Effector memory CD4-positive, alpha-beta T cell (primary cell): ENCODE data around the gene ZNRF2.
"Not testable (repeated sequence)": the region's sequence is repeated elsewhere in the genome, so short reads cannot be mapped to it uniquely, and the experiment has no call there.

ENCODE experiments used
- DNase-seq, 3 donors: peaks; one replicate each; pipeline ENCODE4 v3.0.0-alpha.2; 2020
- H3K27ac ChIP-seq: 2 replicates; pipeline ENCODE4 v1.7.0; 2013; ENCODE audit warnings: mild to moderate bottlenecking, low read length, moderate library complexity; ENCODE audit not compliant: insufficient read depth, poor library complexity, severe bottlenecking
- H3K27me3 ChIP-seq: replicated peaks from 2 replicates; pipeline ENCODE4 v1.7.0; 2013; ENCODE audit warnings: mild to moderate bottlenecking, low read length; ENCODE audit not compliant: insufficient read depth, control insufficient read depth, poor library complexity, severe bottlenecking
- H3K36me3 ChIP-seq: 2 replicates; pipeline ENCODE4 v1.7.0; 2013; ENCODE audit warnings: mild to moderate bottlenecking, low read length, moderate library complexity; ENCODE audit not compliant: control insufficient read depth, insufficient read depth
- H3K4me1 ChIP-seq: 2 replicates; pipeline ENCODE4 v1.7.0; 2013; ENCODE audit warnings: low read length, mild to moderate bottlenecking; ENCODE audit not compliant: control insufficient read depth, insufficient read depth, poor library complexity, severe bottlenecking
- H3K4me3 ChIP-seq: 2 replicates; pipeline ENCODE4 v1.7.0; 2013; ENCODE audit warnings: low read length, low read depth, mild to moderate bottlenecking; ENCODE audit not compliant: insufficient read depth, poor library complexity, severe bottlenecking
- H3K9me3 ChIP-seq: 2 replicates; pipeline ENCODE4 v1.7.0; 2013; ENCODE audit warnings: mild to moderate bottlenecking, low read length, moderate library complexity; ENCODE audit not compliant: control insufficient read depth

The ZNRF2 gene

GRCh38 chr7:30365621-30366020 lies 81.2 kb downstream of the ZNRF2 start:
- H3K27me3 ChIP-seq: no peaks in the 10 kb centered on the region
- no peaks in the 10 kb centered on the region for H3K4me1 ChIP-seq
- H3K9me3 ChIP-seq: no peaks in the 10 kb centered on the region
- no peak overlapping the region for H3K4me3 ChIP-seq
- H3K27ac ChIP-seq: no peak overlapping the region
- H3K36me3 ChIP-seq: no peaks in the 10 kb centered on the region
- no peak for DNase-seq

- Histone ChIP-seq H3K36me3 (no peaks in the 10 kb centered on the region), H3K4me3 (no peak overlapping the region), H3K9me3 (no peaks in the 10 kb centered on the region), H3K27me3 (no peaks in the 10 kb centered on the region), H3K27ac (no peak overlapping the region), H3K4me1 (no peaks in the 10 kb centered on the region)
- DNase-seq: no peak
These were observed 82.2 kb downstream of the ZNRF2 start for GRCh38 chr7:30366606-30367005.

- no peak overlapping the region for H3K4me3 ChIP-seq
- no peak for DNase-seq
- H3K9me3 ChIP-seq: no peaks in the 10 kb centered on the region
- no peak overlapping the region for H3K27ac ChIP-seq
- no peaks in the 10 kb centered on the region for H3K27me3 ChIP-seq
- no peaks in the 10 kb centered on the region for H3K4me1 ChIP-seq
- no peaks in the 10 kb centered on the region for H3K36me3 ChIP-seq
These were observed 83.2 kb downstream of the ZNRF2 start for GRCh38 chr7:30367561-30367960.

- no peaks in the 10 kb centered on the region for H3K9me3 ChIP-seq
- no peaks in the 10 kb centered on the region for H3K36me3 ChIP-seq
- H3K27me3 ChIP-seq: no peaks in the 10 kb centered on the region
- H3K4me1 ChIP-seq: no peaks in the 10 kb centered on the region
- no peak for DNase-seq
- no peak overlapping the region for H3K4me3 ChIP-seq
- H3K27ac ChIP-seq: no peak overlapping the region
These were observed 85.5 kb downstream of the ZNRF2 start for GRCh38 chr7:30369879-30370278.

- no peak overlapping the region for H3K4me3 ChIP-seq
- H3K4me1 ChIP-seq: no peaks in the 10 kb centered on the region
- no peaks in the 10 kb centered on the region for H3K36me3 ChIP-seq
- no peak overlapping the region for H3K27ac ChIP-seq
- no peaks in the 10 kb centered on the region for H3K27me3 ChIP-seq
- no peak for DNase-seq
- no peaks in the 10 kb centered on the region for H3K9me3 ChIP-seq
These were observed 86.9 kb downstream of the ZNRF2 start for GRCh38 chr7:30371321-30371720.

- Histone ChIP-seq H3K9me3 (no peaks in the 10 kb centered on the region), H3K27me3 (no peaks in the 10 kb centered on the region), H3K4me3 (no peak overlapping the region), H3K4me1 (no peaks in the 10 kb centered on the region), H3K36me3 (no peaks in the 10 kb centered on the region), H3K27ac (no peak overlapping the region)
- DNase-seq: no peak
These were observed 93.9 kb downstream of the ZNRF2 start for GRCh38 chr7:30378275-30378674.

- DNase-seq: no peak
- no peaks in the 10 kb centered on the region for H3K36me3 ChIP-seq
- no peak overlapping the region for H3K4me3 ChIP-seq
- H3K9me3 ChIP-seq: no peaks in the 10 kb centered on the region
- H3K27me3 ChIP-seq: no peaks in the 10 kb centered on the region
- H3K4me1 ChIP-seq: no peaks in the 10 kb centered on the region
- no peak overlapping the region for H3K27ac ChIP-seq
These were observed 94.7 kb downstream of the ZNRF2 start for GRCh38 chr7:30379131-30379530.

- DNase-seq: no peak
- no peaks in the 10 kb centered on the region for H3K4me1 ChIP-seq
- no peak overlapping the region for H3K27ac ChIP-seq
- no peaks in the 10 kb centered on the region for H3K36me3 ChIP-seq
- no peaks in the 10 kb centered on the region for H3K27me3 ChIP-seq
- no peak overlapping the region for H3K4me3 ChIP-seq
- H3K9me3 ChIP-seq: no peaks in the 10 kb centered on the region
These were observed 95.3 kb downstream of the ZNRF2 start for GRCh38 chr7:30379741-30380140.

- H3K9me3 ChIP-seq: no peaks in the 10 kb centered on the region
- no peaks in the 10 kb centered on the region for H3K27me3 ChIP-seq
- DNase-seq: no peak
- H3K27ac ChIP-seq: no peak overlapping the region
- H3K36me3 ChIP-seq: no peaks in the 10 kb centered on the region
- no peak overlapping the region for H3K4me3 ChIP-seq
- H3K4me1 ChIP-seq: no peaks in the 10 kb centered on the region
These were observed 95.9 kb downstream of the ZNRF2 start for GRCh38 chr7:30380294-30380693.

GRCh38 chr7:30380824-30381223 lies 96.4 kb downstream of the ZNRF2 start:
- H3K4me3 ChIP-seq, H3K27ac ChIP-seq, H3K9me3 ChIP-seq, H3K36me3 ChIP-seq, DNase-seq, H3K27me3 ChIP-seq, H3K4me1 ChIP-seq: not testable (repeated sequence)

- Histone ChIP-seq H3K36me3 (no peaks in the 10 kb centered on the region), H3K9me3 (no peaks in the 10 kb centered on the region), H3K4me1 (no peaks in the 10 kb centered on the region), H3K27ac (no peak overlapping the region), H3K27me3 (no peaks in the 10 kb centered on the region), H3K4me3 (no peak overlapping the region)
- DNase-seq: no peak
These were observed 98.2 kb downstream of the ZNRF2 start for GRCh38 chr7:30382607-30383006.
